ENCODE data around the gene CHMP2B. TPM values are rescaled to one million over a fixed set of nuclear protein-coding genes. Genes with fewer than 3 reads are reported as not detected.

CHMP2B gene, protein sequence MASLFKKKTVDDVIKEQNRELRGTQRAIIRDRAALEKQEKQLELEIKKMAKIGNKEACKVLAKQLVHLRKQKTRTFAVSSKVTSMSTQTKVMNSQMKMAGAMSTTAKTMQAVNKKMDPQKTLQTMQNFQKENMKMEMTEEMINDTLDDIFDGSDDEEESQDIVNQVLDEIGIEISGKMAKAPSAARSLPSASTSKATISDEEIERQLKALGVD
- 39.0 and 51.4 TPM in 2 replicates for total RNA-seq

DNA sequence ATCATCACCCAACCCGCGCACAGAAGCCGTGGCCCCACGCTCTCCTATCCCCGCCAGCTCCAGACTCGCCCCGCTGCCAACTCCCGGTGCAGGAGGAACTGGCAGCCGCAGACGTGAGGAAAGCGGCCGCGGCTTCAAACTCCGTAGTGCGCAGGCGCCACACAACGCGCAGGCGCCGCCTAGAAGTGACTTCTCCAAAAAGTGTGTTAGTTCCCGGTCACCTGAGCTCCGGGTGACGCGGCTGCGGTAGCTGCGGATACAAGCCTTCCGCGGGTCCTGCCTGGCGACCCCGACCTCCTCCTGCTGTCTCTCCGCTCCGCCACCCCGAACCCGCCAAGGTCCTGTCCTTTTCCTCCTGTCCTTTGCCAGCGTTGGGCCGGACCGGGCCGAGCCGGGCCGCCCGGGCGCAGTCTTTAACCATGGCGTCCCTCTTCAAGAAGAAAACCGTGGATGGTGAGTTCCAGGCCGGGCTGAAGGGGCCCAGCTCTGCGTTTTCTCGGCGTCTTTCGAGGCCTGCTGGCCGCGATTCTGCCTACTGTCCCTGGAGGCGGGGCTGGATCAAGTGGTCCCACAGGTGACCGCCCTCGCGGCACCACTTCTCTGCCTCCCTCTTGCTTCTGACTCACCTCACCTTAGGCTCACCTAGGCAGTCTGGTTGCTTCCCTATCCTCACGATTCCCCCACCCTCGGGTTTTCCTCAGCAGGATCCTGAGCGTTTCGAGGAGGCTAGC, at the start of gene CHMP2B:
CHMP2B (plus strand) TSS at position 206 of the 731 bp plus-strand sequence; CDS start at position 420, 214 bp downstream.
- TF ChIP-seq, protein P1, sequence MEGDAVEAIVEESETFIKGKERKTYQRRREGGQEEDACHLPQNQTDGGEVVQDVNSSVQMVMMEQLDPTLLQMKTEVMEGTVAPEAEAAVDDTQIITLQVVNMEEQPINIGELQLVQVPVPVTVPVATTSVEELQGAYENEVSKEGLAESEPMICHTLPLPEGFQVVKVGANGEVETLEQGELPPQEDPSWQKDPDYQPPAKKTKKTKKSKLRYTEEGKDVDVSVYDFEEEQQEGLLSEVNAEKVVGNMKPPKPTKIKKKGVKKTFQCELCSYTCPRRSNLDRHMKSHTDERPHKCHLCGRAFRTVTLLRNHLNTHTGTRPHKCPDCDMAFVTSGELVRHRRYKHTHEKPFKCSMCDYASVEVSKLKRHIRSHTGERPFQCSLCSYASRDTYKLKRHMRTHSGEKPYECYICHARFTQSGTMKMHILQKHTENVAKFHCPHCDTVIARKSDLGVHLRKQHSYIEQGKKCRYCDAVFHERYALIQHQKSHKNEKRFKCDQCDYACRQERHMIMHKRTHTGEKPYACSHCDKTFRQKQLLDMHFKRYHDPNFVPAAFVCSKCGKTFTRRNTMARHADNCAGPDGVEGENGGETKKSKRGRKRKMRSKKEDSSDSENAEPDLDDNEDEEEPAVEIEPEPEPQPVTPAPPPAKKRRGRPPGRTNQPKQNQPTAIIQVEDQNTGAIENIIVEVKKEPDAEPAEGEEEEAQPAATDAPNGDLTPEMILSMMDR (IDR thresholded peaks at IDR 0.05; ENCODE audit: insufficient read depth, low read depth, low read length), result no peak
- peak within 1 kb of the TSS; percentile 98 for H3K4me3 ChIP-seq (ENCODE audit: low read depth, low read length)
- peak; percentile 94 for DNase-seq (ENCODE audit: low read depth)

DNA sequence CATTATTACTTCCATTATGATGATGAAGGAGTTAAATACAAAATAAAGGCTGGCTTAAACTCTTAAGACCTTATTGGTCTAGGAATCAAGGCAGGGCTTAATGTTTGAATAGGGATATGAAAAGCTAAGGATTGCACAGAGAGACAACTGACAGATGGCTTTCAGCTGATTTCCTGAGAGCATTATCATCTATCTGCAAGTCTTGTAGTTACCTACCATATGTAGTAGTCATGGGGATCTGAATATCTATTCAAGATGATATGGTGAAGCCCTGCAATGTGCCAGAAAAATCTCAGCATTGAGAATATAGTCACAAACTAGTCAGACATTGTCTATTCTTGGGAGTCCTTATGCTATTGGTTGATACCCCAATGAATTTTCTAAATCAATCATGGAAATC, 47.5 kb upstream of the CHMP2B start:
- TF ChIP-seq, protein P1 (IDR thresholded peaks at IDR 0.05; ENCODE audit: insufficient read depth, low read depth, low read length), result no peak
- DNase-seq (ENCODE audit: low read depth), result no peak
- H3K4me3 ChIP-seq (ENCODE audit: low read depth, low read length), result no peak overlapping the region

DNA sequence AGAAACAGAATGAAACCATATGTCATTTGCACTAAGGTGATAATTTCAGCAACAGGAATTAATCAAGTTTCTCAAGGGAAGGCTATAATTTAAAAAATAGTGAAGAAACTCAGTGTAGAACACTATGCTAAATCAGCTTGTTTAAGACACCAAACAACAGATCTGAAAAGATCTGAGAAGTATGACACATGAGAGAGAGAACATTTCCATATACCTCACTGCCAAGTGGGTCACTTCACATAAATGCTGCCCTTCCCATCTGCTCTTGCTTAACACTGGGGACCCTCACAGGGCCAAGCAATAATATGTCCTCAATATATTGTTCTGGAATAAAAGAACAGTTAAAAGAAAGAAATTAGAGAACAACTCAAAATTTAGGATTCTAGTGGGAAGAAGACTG, 45.6 kb upstream of the CHMP2B start:
- no peak for DNase-seq (ENCODE audit: low read depth)
- TF ChIP-seq, protein P1 (IDR thresholded peaks at IDR 0.05; ENCODE audit: insufficient read depth, low read depth, low read length), result no peak
- no peak overlapping the region for H3K4me3 ChIP-seq (ENCODE audit: low read depth, low read length)

DNA sequence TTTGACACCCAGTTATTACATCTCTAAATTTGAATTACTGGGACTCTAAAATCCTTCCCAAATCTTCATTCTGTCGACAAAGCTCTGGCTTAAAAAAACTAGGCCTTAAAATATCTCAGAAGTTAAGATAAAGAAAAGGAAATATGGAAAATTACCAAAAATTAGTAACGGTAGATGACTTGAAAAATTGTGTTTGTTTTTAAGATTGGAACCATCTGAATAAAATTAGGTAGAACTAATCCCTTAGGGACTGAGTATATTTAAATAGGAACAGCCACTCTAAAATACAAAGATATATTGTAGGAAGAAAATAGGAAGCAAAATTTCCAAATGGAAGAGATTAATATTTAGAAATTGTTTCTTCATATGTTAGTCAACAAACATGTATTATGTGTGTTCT, 45.1 kb upstream of the CHMP2B start:
- TF ChIP-seq, protein P1 (IDR thresholded peaks at IDR 0.05; ENCODE audit: insufficient read depth, low read depth, low read length), result no peak
- DNase-seq (ENCODE audit: low read depth), result no peak
- no peak overlapping the region for H3K4me3 ChIP-seq (ENCODE audit: low read depth, low read length)

DNA sequence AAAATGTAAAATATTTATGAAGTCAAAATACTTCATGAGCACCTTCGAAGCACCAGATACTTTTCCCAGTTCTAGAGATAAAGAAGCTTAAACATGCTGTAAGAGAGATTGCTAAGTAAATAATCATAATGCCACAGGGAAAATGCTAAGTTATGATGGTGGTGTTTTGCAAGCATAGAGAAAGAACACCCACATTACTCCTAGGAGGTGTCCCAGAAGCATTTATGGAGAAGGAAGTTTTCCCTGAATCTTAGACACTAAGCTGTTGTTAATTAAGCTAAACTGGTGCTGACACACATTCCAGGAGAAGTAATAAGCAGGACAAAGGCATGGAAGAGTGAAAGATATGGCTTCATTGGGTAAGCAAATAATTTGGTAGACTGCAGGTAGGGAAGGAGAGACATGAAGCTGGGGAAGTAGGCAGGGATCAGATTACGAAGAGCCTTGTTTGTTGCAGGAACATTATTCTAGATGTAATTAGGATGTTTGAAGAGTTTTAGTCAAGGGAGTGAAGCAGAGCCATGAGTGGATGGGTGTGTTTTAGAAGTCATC, 40.4 kb upstream of the CHMP2B start:
- DNase-seq (ENCODE audit: low read depth), result no peak
- H3K4me3 ChIP-seq (ENCODE audit: low read depth, low read length), result no peak overlapping the region
- TF ChIP-seq, protein P1 (IDR thresholded peaks at IDR 0.05; ENCODE audit: insufficient read depth, low read depth, low read length), result no peak

DNA sequence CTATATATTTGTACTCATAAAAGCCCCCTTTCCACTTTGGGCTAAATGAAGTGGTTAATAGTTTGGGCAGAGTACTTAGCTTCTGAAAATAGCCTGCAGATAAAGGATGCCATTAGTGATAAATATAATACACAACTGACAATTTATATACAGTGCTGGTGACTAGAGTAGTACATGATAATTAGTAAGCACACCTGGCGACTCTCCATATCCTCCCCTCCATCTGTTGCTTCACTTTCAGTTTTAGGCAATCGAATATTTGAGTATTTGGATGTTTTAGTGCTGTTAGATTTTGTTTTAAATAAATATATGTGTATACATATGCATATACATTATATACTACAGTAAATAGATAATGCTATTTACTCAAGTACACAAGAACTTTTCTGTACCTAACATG, 35.9 kb upstream of the CHMP2B start:
- TF ChIP-seq, protein P1 (IDR thresholded peaks at IDR 0.05; ENCODE audit: insufficient read depth, low read depth, low read length), result no peak
- DNase-seq (ENCODE audit: low read depth), result no peak
- no peak overlapping the region for H3K4me3 ChIP-seq (ENCODE audit: low read depth, low read length)

Data from fibroblast of villous mesenchyme (primary cell).